ENCODE data around the gene R3HDM2. TPM values are rescaled to one million over a fixed set of nuclear protein-coding genes. Genes with fewer than 3 reads are reported as not detected.

The R3HDM2 gene
- total and polyA plus RNA-seq, 2 experiments from 2014 or later = 13.4 to 28.7 TPM

DNA sequence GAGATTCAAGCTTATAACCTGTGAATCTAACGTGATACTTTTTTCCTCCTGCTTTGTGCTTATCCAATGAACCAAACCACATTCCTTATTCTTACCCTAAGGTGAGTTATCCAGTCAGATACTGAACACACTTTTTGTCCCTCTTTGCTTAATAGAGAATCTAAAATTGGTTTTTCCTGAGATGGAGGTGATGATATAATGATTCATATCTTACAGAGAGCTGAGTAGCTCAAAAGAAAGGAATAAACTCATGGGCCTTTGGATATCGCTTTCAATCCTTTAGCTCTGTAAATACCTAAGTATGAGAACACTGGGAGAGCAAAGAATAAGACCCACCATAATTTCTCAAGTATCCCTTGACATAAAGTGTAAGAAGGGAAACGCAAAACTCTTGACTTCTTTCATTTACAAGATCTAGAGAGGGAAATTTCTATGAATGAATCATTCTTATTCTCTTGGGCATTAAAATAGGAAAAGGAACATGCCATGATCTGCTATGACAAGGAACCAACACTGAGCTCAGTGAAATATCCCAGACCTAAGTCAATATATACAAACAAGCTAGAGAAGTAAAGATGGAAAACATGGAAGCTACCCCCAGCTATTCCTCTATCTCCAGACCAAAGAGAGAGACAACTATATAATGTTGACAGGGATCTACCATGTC, 98.1 kb downstream of the R3HDM2 start:
- H3K4me2 ChIP-seq = no peak overlapping the region

DNA sequence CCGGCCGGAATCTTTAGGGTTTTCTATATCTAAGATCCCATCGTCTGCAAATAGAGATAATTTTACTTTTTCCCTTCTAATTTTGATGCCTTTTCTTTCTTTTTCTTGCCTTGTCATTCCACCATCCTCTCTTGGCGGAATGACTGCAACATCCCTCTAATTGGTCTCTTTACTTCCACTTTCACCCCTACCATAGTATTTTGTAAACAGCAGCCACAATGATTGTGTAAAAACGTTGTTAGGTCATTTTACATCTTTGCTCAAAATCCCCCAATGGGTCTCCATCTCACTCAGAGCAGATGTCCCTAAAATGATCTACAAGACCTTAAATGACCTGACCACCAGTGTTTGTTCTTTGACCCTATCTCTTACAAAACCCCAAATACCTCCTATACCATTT, 99.9 kb downstream of the R3HDM2 start:
- TF ChIP-seq EZH2phosphoT487 (IDR thresholded peaks at IDR 0.05; ENCODE audit: low read depth, severe bottlenecking, unreplicated experiment) (no peak), EZH2 (IDR thresholded peaks at IDR 0.05; ENCODE audit: borderline replicate concordance) (no peak)
- H3K27me3 ChIP-seq = no peaks in the 10 kb centered on the region
- H3K9me3 ChIP-seq (ENCODE audit: low read depth) = no peaks in the 10 kb centered on the region
- H3K4me1 ChIP-seq (ENCODE audit: insufficient read depth) = no peaks in the 10 kb centered on the region
- H3K27ac ChIP-seq = no peak overlapping the region
- peaks cover 5% of the 10 kb centered on the region for H3K79me2 ChIP-seq
- H3K36me3 ChIP-seq (replicated peaks; ENCODE audit: insufficient read depth, low read depth) = no peaks in the 10 kb centered on the region
- no peak overlapping the region for H3K4me3 ChIP-seq
- no peak for DNase-seq (ENCODE audit: low spot score)
- no peaks in the 10 kb centered on the region for H3K9me2 ChIP-seq (replicated peaks; ENCODE audit: insufficient read depth)
- no peak overlapping the region for H3K4me2 ChIP-seq
- 93% methylated on average over 5 of the region's 5 CpGs for WGBS (ENCODE audit: low lambda C conversion rate, missing lambda C conversion rate)
- no peak overlapping the region for H2AFZ ChIP-seq
- H4K20me1 ChIP-seq (ENCODE audit: insufficient read depth, poor library complexity, severe bottlenecking) = no peaks in the 10 kb centered on the region

More for the DNA sequence above, 98.1 kb downstream of the R3HDM2 start:
- Histone ChIP-seq H3K36me3 (replicated peaks; ENCODE audit: insufficient read depth, low read depth) (no peaks in the 10 kb centered on the region), H3K4me1 (ENCODE audit: insufficient read depth) (no peaks in the 10 kb centered on the region), H3K4me3 (no peak overlapping the region), H4K20me1 (ENCODE audit: insufficient read depth, poor library complexity, severe bottlenecking) (no peaks in the 10 kb centered on the region), H3K79me2 (peaks cover 7% of the 10 kb centered on the region), H3K9me2 (replicated peaks; ENCODE audit: insufficient read depth) (no peaks in the 10 kb centered on the region), H3K27ac (no peak overlapping the region), H2AFZ (no peak overlapping the region), H3K27me3 (no peaks in the 10 kb centered on the region), H3K9me3 (ENCODE audit: low read depth) (no peaks in the 10 kb centered on the region)
- WGBS (ENCODE audit: low lambda C conversion rate, missing lambda C conversion rate) = 93% methylated on average over 3 of the region's 3 CpGs
- DNase-seq (ENCODE audit: low spot score) = no peak
- no peak for TF ChIP-seq EZH2 (IDR thresholded peaks at IDR 0.05; ENCODE audit: borderline replicate concordance)
- TF ChIP-seq, protein P1, sequence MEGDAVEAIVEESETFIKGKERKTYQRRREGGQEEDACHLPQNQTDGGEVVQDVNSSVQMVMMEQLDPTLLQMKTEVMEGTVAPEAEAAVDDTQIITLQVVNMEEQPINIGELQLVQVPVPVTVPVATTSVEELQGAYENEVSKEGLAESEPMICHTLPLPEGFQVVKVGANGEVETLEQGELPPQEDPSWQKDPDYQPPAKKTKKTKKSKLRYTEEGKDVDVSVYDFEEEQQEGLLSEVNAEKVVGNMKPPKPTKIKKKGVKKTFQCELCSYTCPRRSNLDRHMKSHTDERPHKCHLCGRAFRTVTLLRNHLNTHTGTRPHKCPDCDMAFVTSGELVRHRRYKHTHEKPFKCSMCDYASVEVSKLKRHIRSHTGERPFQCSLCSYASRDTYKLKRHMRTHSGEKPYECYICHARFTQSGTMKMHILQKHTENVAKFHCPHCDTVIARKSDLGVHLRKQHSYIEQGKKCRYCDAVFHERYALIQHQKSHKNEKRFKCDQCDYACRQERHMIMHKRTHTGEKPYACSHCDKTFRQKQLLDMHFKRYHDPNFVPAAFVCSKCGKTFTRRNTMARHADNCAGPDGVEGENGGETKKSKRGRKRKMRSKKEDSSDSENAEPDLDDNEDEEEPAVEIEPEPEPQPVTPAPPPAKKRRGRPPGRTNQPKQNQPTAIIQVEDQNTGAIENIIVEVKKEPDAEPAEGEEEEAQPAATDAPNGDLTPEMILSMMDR (IDR thresholded peaks at IDR 0.05; ENCODE audit: poor library complexity) = no peak
- TF ChIP-seq EZH2phosphoT487 (IDR thresholded peaks at IDR 0.05; ENCODE audit: low read depth, severe bottlenecking, unreplicated experiment) = no peak

DNA sequence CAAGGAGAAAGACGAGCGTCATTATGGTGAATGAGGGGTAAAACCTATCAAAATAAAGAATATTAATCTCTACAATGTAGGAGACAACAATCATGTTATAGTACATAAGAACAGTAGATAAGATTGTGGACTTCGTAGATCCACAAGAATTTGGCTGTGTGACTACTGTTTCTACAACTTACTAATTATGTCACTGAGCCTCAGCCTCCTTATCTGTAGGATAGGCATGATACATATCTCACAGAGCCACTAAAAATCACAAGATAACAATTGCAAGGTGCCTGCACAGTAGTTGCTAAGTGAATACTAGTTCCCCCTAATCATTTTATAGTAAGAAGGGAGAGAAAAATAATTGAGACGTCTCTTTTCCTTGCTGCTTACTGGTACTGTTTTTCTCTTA, 101.6 kb downstream of the R3HDM2 start:
- H4K20me1 ChIP-seq (ENCODE audit: insufficient read depth, poor library complexity, severe bottlenecking) = no peaks in the 10 kb centered on the region
- H3K4me2 ChIP-seq = no peak overlapping the region
- no peaks in the 10 kb centered on the region for H3K27me3 ChIP-seq
- peaks cover 3% of the 10 kb centered on the region for H3K79me2 ChIP-seq
- no peaks in the 10 kb centered on the region for H3K4me1 ChIP-seq (ENCODE audit: insufficient read depth)
- TF ChIP-seq EZH2phosphoT487 (IDR thresholded peaks at IDR 0.05; ENCODE audit: low read depth, severe bottlenecking, unreplicated experiment) (no peak), EZH2 (IDR thresholded peaks at IDR 0.05; ENCODE audit: borderline replicate concordance) (no peak)
- TF ChIP-seq, protein P1 (IDR thresholded peaks at IDR 0.05; ENCODE audit: poor library complexity) = no peak
- no peaks in the 10 kb centered on the region for H3K9me2 ChIP-seq (replicated peaks; ENCODE audit: insufficient read depth)
- no peak overlapping the region for H2AFZ ChIP-seq
- WGBS (ENCODE audit: low lambda C conversion rate, missing lambda C conversion rate) = 93% methylated on average over 4 of the region's 4 CpGs
- H3K36me3 ChIP-seq (replicated peaks; ENCODE audit: insufficient read depth, low read depth) = no peaks in the 10 kb centered on the region
- no peak for DNase-seq (ENCODE audit: low spot score)
- H3K4me3 ChIP-seq = no peak overlapping the region
- no peaks in the 10 kb centered on the region for H3K9me3 ChIP-seq (ENCODE audit: low read depth)
- no peak overlapping the region for H3K27ac ChIP-seq

DNA sequence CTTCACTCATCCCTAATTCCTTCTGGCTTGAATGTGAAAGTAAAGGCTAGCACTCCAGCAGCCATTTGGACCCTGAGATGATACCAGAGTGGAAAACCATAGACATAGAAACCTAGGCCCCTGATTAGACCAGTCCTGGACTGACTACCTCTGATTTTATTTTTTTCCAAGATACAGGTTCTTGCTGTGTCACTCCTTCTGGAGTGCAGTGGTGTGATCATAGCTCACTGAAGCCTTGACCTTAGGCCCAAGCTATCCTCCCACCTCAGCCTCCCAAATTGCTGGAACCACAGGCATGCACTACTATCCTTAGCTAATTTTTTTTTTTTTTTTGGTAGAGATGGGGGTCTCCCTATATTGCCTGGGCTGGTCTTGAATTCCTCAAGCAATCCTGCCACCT, 105.4 kb downstream of the R3HDM2 start:
- Histone ChIP-seq H3K36me3 (replicated peaks; ENCODE audit: insufficient read depth, low read depth) (no peaks in the 10 kb centered on the region), H3K27me3 (no peaks in the 10 kb centered on the region), H3K27ac (no peak overlapping the region), H3K4me3 (no peak overlapping the region), H3K4me2 (no peak overlapping the region), H3K79me2 (peaks cover 3% of the 10 kb centered on the region), H2AFZ (no peak overlapping the region), H3K9me2 (replicated peaks; ENCODE audit: insufficient read depth) (no peaks in the 10 kb centered on the region), H4K20me1 (ENCODE audit: insufficient read depth, poor library complexity, severe bottlenecking) (no peaks in the 10 kb centered on the region), H3K4me1 (ENCODE audit: insufficient read depth) (no peaks in the 10 kb centered on the region), H3K9me3 (ENCODE audit: low read depth) (no peaks in the 10 kb centered on the region)
- TF ChIP-seq, protein P1 (IDR thresholded peaks at IDR 0.05; ENCODE audit: poor library complexity) = no peak
- TF ChIP-seq EZH2 (IDR thresholded peaks at IDR 0.05; ENCODE audit: borderline replicate concordance) = no peak
- no peak for TF ChIP-seq EZH2phosphoT487 (IDR thresholded peaks at IDR 0.05; ENCODE audit: low read depth, severe bottlenecking, unreplicated experiment)
- DNase-seq (ENCODE audit: low spot score) = no peak
